GM23338 (cell line): Measurements from ENCODE around the gene ABO. TPM values are rescaled to one million over a fixed set of nuclear protein-coding genes. Genes with fewer than 3 reads are reported as not detected.

Experiments
- ATAC-seq: fragments of 200-7000 bp; cut with Tn5 transposase; 3 replicates; pipeline ENCODE4 v1.9.1; 2020
- DNase-seq: peaks from one replicate; pipeline ENCODE4 v3.0.0-alpha.2; 2015; ENCODE audit warnings: low spot score
- H2AFZ ChIP-seq: fragments of 200-600 bp; sonication (generic); 2 replicates; pipeline ENCODE4 v1.8.0; 2016; ENCODE audit warnings: antibody characterized with exemption, mild to moderate bottlenecking, moderate library complexity
- H3F3A ChIP-seq: fragments of 200-600 bp; sonication (generic); replicated peaks from 2 replicates; pipeline ENCODE4 v1.8.0; 2017; ENCODE audit warnings: antibody characterized with exemption, mixed run types, low read depth
- H3K27ac ChIP-seq: fragments of 200-600 bp; sonication (generic); 2 replicates; pipeline ENCODE4 v1.6.1; 2016; ENCODE audit warnings: low read depth
- H3K27me3 ChIP-seq: fragments of 200-600 bp; sonication (generic); 2 replicates; pipeline ENCODE4 v1.8.0; 2016; ENCODE audit warnings: mild to moderate bottlenecking, mixed run types, moderate library complexity; ENCODE audit not compliant: insufficient read depth
- H3K36me3 ChIP-seq: fragments of 200-600 bp; sonication (generic); 2 replicates; pipeline ENCODE4 v1.8.0; 2016; ENCODE audit warnings: mild to moderate bottlenecking; ENCODE audit not compliant: insufficient read depth
- H3K4me1 ChIP-seq: fragments of 200-600 bp; sonication (generic); 2 replicates; pipeline ENCODE4 v1.8.0; 2016; ENCODE audit warnings: mild to moderate bottlenecking, moderate library complexity; ENCODE audit not compliant: insufficient read depth
- H3K4me2 ChIP-seq: fragments of 200-600 bp; sonication (generic); 2 replicates; pipeline ENCODE4 v1.7.1; 2017; ENCODE audit warnings: mixed run types
- H3K4me3 ChIP-seq: fragments of 200-600 bp; sonication (generic); 2 replicates; pipeline ENCODE4 v1.6.1; 2016; ENCODE audit warnings: mixed run types
- H3K79me2 ChIP-seq: fragments of 200-600 bp; sonication (generic); replicated peaks from 2 replicates; pipeline ENCODE4 v1.8.0; 2017; ENCODE audit warnings: mild to moderate bottlenecking; ENCODE audit not compliant: insufficient read depth
- H3K9me2 ChIP-seq: fragments of 200-600 bp; sonication (generic); 2 replicates; pipeline ENCODE4 v1.8.0; 2017; ENCODE audit not compliant: insufficient read depth
- H4K20me1 ChIP-seq: fragments of 200-600 bp; sonication (generic); replicated peaks from 2 replicates; pipeline ENCODE4 v1.8.0; 2017; ENCODE audit warnings: mild to moderate bottlenecking; ENCODE audit not compliant: insufficient read depth
- H3K27ac Mint-ChIP-seq: 2 replicates; pipeline ENCODE4 v1.8.0; 2020; ENCODE audit warnings: inconsistent platforms, mild to moderate bottlenecking, moderate library complexity, mixed read lengths
- H3K27me3 Mint-ChIP-seq: 3 replicates; pipeline ENCODE4 v1.8.0; 2022; ENCODE audit warnings: low read depth, mild to moderate bottlenecking, moderate library complexity, mixed read lengths, inconsistent platforms; ENCODE audit not compliant: insufficient read depth, poor library complexity
- H3K36me3 Mint-ChIP-seq: 3 replicates; pipeline ENCODE4 v1.8.0; 2021; ENCODE audit warnings: low read depth, mild to moderate bottlenecking, inconsistent platforms, moderate library complexity, mixed read lengths
- H3K4me1 Mint-ChIP-seq: 3 replicates; pipeline ENCODE4 v1.8.0; 2020; ENCODE audit warnings: mild to moderate bottlenecking, inconsistent platforms, mixed read lengths
- H3K4me3 Mint-ChIP-seq: 3 replicates; pipeline ENCODE4 v1.8.0; 2021; ENCODE audit warnings: moderate library complexity, mild to moderate bottlenecking, inconsistent platforms, mixed read lengths
- H3K9me3 Mint-ChIP-seq: 3 replicates; pipeline ENCODE4 v1.8.0; 2020; ENCODE audit warnings: moderate library complexity, mild to moderate bottlenecking, inconsistent platforms, mixed read lengths
- CREB1 ChIP-seq: fragments of 250-450 bp; sonication (Bioruptor Pico); IDR thresholded peaks from 2 replicates; pipeline ENCODE4 v1.5.0; 2020; ENCODE audit warnings: low read depth, mild to moderate bottlenecking, moderate library complexity
- EZH2 ChIP-seq: fragments of 200-600 bp; sonication (generic); IDR thresholded peaks from one replicate; pipeline ENCODE4 v1.8.0; 2017; ENCODE audit warnings: antibody characterized with exemption, mild to moderate bottlenecking, low read depth; ENCODE audit not compliant: unreplicated experiment
- EZH2phosphoT487 ChIP-seq: fragments of 200-600 bp; sonication (generic); IDR thresholded peaks from one replicate; pipeline ENCODE4 v1.8.1; 2018; ENCODE audit warnings: antibody characterized with exemption; ENCODE audit not compliant: unreplicated experiment
- JUNB ChIP-seq: IDR thresholded peaks from one replicate; pipeline ENCODE4 v1.6.1; 2016; ENCODE audit warnings: antibody characterized with exemption; ENCODE audit not compliant: unreplicated experiment
- NANOG ChIP-seq: IDR thresholded peaks from 2 replicates; pipeline ENCODE4 v1.6.1; 2016; ENCODE audit warnings: antibody characterized with exemption, borderline replicate concordance
- POLR2AphosphoS5 ChIP-seq: IDR thresholded peaks from 2 replicates; pipeline ENCODE4 v1.6.1; 2016; ENCODE audit warnings: antibody characterized with exemption, low read depth
- STAT1 ChIP-seq: IDR thresholded peaks from one replicate; pipeline ENCODE4 v1.6.1; 2016; ENCODE audit warnings: antibody characterized with exemption; ENCODE audit not compliant: unreplicated experiment
- ZNF114 ChIP-seq: fragments of 250-450 bp; sonication (Bioruptor Pico); IDR thresholded peaks from 2 replicates; pipeline ENCODE4 v1.5.0; 2020; ENCODE audit warnings: mild to moderate bottlenecking, moderate library complexity
- ZNF331 ChIP-seq: fragments of 250-450 bp; sonication (Bioruptor Pico); IDR thresholded peaks from 2 replicates; pipeline ENCODE4 v1.5.0; 2020; ENCODE audit warnings: low read depth, mild to moderate bottlenecking, moderate library complexity
- polyA plus RNA-seq: library from polyadenylated mRNA; unstranded; fragments of >200 nt; fragmentation: Nextera tagmentation; extraction: Ambion mirVana; gene quantifications from 2 replicates; pipeline ENCODE4 v1.2.1, GENCODE V29; 2016
- total RNA-seq: library from RNA; depleted of rRNA; stranded (reverse); fragments of >200 nt; shearing (Covaris generic); gene quantifications from 2 replicates; pipeline ENCODE4 v1.2.3, GENCODE V29; 2014
- TF ChIP-seq, protein P1 (sequence below): fragments of 250-450 bp; sonication (Bioruptor Pico); IDR thresholded peaks from 2 replicates; pipeline ENCODE4 v1.5.0; 2020; ENCODE audit warnings: mild to moderate bottlenecking, moderate library complexity
- TF ChIP-seq, protein P2 (sequence below): IDR thresholded peaks from one replicate; pipeline ENCODE4 v1.6.1; 2018; ENCODE audit warnings: antibody characterized with exemption; ENCODE audit not compliant: unreplicated experiment
- TF ChIP-seq, protein P3 (sequence below): IDR thresholded peaks from 2 replicates; pipeline ENCODE4 v1.6.1; 2016; ENCODE audit warnings: antibody characterized with exemption

Gene ABO
- total and polyA plus RNA-seq, 2 experiments from 2014 or later, result 0.28 to 0.34 TPM

DNA sequence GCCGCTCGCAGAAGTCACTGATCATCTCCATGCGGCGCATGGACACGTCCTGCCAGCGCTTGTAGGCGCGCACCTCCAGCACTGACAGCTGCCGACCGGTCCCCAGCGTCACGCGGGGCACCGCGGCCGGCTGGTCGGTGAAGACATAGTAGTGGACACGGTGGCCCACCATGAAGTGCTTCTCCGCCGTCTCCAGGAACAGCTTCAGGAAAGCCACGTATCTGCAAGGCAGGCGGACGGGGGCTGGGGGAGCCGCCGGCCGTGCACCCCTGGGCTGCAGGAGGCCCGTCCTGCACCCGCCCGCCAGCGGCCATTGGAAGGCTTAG lies 18.9 kb downstream of the ABO start (continued):
- TF ChIP-seq, protein P1, sequence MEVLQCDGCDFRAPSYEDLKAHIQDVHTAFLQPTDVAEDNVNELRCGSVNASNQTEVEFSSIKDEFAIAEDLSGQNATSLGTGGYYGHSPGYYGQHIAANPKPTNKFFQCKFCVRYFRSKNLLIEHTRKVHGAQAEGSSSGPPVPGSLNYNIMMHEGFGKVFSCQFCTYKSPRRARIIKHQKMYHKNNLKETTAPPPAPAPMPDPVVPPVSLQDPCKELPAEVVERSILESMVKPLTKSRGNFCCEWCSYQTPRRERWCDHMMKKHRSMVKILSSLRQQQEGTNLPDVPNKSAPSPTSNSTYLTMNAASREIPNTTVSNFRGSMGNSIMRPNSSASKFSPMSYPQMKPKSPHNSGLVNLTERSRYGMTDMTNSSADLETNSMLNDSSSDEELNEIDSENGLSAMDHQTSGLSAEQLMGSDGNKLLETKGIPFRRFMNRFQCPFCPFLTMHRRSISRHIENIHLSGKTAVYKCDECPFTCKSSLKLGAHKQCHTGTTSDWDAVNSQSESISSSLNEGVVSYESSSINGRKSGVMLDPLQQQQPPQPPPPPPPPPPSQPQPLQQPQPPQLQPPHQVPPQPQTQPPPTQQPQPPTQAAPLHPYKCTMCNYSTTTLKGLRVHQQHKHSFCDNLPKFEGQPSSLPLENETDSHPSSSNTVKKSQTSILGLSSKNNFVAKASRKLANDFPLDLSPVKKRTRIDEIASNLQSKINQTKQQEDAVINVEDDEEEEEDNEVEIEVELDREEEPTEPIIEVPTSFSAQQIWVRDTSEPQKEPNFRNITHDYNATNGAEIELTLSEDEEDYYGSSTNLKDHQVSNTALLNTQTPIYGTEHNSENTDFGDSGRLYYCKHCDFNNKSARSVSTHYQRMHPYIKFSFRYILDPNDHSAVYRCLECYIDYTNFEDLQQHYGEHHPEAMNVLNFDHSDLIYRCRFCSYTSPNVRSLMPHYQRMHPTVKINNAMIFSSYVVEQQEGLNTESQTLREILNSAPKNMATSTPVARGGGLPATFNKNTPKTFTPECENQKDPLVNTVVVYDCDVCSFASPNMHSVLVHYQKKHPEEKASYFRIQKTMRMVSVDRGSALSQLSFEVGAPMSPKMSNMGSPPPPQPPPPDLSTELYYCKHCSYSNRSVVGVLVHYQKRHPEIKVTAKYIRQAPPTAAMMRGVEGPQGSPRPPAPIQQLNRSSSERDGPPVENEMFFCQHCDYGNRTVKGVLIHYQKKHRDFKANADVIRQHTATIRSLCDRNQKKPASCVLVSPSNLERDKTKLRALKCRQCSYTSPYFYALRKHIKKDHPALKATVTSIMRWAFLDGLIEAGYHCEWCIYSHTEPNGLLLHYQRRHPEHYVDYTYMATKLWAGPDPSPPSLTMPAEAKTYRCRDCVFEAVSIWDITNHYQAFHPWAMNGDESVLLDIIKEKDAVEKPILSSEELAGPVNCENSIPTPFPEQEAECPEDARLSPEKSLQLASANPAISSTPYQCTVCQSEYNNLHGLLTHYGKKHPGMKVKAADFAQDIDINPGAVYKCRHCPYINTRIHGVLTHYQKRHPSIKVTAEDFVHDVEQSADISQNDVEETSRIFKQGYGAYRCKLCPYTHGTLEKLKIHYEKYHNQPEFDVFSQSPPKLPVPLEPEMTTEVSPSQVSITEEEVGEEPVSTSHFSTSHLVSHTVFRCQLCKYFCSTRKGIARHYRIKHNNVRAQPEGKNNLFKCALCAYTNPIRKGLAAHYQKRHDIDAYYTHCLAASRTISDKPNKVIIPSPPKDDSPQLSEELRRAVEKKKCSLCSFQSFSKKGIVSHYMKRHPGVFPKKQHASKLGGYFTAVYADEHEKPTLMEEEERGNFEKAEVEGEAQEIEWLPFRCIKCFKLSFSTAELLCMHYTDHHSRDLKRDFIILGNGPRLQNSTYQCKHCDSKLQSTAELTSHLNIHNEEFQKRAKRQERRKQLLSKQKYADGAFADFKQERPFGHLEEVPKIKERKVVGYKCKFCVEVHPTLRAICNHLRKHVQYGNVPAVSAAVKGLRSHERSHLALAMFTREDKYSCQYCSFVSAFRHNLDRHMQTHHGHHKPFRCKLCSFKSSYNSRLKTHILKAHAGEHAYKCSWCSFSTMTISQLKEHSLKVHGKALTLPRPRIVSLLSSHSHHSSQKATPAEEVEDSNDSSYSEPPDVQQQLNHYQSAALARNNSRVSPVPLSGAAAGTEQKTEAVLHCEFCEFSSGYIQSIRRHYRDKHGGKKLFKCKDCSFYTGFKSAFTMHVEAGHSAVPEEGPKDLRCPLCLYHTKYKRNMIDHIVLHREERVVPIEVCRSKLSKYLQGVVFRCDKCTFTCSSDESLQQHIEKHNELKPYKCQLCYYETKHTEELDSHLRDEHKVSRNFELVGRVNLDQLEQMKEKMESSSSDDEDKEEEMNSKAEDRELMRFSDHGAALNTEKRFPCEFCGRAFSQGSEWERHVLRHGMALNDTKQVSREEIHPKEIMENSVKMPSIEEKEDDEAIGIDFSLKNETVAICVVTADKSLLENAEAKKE, result no peak

DNA sequence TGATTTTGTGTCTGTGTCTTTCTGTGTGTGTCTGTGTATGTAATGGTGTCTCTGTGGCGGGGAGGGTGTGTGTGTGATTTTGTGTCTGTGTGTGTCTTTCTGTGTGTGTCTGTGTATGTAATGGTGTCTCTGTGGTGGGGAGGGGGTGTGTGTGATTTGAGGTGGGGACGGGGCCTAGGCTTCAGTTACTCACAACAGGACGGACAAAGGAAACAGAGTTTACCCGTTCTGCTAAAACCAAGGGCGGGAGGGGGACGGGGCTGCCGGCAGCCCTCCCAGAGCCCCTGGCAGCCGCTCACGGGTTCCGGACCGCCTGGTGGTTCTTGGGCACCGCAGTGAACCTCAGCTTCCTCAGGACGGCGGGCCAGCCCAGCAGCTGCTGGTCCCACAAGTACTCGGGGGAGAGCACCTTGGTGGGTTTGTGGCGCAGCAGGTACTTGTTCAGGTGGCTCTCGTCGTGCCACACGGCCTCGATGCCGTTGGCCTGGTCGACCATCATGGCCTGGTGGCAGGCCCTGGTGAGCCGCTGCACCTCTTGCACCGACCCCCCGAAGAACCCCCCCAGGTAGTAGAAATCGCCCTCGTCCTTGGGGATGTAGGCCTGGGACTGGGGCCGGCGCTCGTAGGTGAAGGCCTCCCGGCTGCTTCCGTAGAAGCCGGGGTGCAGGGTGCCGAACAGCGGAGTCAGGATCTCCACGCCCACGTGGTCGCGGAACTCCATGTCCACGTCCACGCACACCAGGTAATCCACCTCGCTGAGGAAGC lies 19.4 kb downstream of the ABO start:
- Mint-ChIP-seq H3K4me1 (peaks cover 10% of the 10 kb centered on the region), H3K27ac (no peak overlapping the region), H3K9me3 (no peaks in the 10 kb centered on the region), H3K27me3 (peaks cover 15% of the 10 kb centered on the region), H3K36me3 (no peaks in the 10 kb centered on the region), H3K4me3 (no peak overlapping the region)
- Histone ChIP-seq H3K27me3 (no peaks in the 10 kb centered on the region), H3K9me2 (no peaks in the 10 kb centered on the region), H3K27ac (no peak overlapping the region), H3F3A (no peaks in the 10 kb centered on the region), H3K79me2 (no peaks in the 10 kb centered on the region), H3K4me3 (no peak overlapping the region), H3K4me1 (no peaks in the 10 kb centered on the region; the same call in 1 of the 2 replicates), H3K4me2 (no peak overlapping the region), H3K36me3 (no peaks in the 10 kb centered on the region), H2AFZ (no peak overlapping the region), H4K20me1 (no peaks in the 10 kb centered on the region)
- ATAC-seq, result no peak
- no peak for DNase-seq
- TF ChIP-seq NANOG (no peak), STAT1 (no peak), ZNF331 (no peak), EZH2 (no peak), ZNF114 (CRISPR knock-in tag) (no peak), JUNB (no peak), EZH2phosphoT487 (no peak), POLR2AphosphoS5 (no peak), CREB1 (CRISPR knock-in tag) (no peak)
- TF ChIP-seq, protein P2, sequence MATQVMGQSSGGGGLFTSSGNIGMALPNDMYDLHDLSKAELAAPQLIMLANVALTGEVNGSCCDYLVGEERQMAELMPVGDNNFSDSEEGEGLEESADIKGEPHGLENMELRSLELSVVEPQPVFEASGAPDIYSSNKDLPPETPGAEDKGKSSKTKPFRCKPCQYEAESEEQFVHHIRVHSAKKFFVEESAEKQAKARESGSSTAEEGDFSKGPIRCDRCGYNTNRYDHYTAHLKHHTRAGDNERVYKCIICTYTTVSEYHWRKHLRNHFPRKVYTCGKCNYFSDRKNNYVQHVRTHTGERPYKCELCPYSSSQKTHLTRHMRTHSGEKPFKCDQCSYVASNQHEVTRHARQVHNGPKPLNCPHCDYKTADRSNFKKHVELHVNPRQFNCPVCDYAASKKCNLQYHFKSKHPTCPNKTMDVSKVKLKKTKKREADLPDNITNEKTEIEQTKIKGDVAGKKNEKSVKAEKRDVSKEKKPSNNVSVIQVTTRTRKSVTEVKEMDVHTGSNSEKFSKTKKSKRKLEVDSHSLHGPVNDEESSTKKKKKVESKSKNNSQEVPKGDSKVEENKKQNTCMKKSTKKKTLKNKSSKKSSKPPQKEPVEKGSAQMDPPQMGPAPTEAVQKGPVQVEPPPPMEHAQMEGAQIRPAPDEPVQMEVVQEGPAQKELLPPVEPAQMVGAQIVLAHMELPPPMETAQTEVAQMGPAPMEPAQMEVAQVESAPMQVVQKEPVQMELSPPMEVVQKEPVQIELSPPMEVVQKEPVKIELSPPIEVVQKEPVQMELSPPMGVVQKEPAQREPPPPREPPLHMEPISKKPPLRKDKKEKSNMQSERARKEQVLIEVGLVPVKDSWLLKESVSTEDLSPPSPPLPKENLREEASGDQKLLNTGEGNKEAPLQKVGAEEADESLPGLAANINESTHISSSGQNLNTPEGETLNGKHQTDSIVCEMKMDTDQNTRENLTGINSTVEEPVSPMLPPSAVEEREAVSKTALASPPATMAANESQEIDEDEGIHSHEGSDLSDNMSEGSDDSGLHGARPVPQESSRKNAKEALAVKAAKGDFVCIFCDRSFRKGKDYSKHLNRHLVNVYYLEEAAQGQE, result no peak
- TF ChIP-seq, protein P3, sequence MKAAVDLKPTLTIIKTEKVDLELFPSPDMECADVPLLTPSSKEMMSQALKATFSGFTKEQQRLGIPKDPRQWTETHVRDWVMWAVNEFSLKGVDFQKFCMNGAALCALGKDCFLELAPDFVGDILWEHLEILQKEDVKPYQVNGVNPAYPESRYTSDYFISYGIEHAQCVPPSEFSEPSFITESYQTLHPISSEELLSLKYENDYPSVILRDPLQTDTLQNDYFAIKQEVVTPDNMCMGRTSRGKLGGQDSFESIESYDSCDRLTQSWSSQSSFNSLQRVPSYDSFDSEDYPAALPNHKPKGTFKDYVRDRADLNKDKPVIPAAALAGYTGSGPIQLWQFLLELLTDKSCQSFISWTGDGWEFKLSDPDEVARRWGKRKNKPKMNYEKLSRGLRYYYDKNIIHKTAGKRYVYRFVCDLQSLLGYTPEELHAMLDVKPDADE, result no peak
